Keratinocyte (primary cell): ENCODE data around the gene VSIG4. TPM values are rescaled to one million over a fixed set of nuclear protein-coding genes. Genes with fewer than 3 reads are reported as not detected.

Experiments used
- DNase-seq: peaks from one replicate; pipeline ENCODE4 v3.0.0-alpha.2; 2011; ENCODE audit warnings: low read depth, missing footprints, low spot score
- FAIRE-seq: peaks from 2 replicates; lab custom pipeline; 2011; peaks lifted over from hg19 to GRCh38; lab: Jason Lieb, UNC
- H2AFZ ChIP-seq: 2 replicates; pipeline ENCODE4 v1.6.0; 2012; ENCODE audit warnings: low read length, control low read depth, inconsistent platforms; ENCODE audit not compliant: control insufficient read depth
- H3K27ac ChIP-seq: 2 replicates; pipeline ENCODE4 v1.5.1; 2011; ENCODE audit warnings: low read length; ENCODE audit not compliant: control insufficient read depth, insufficient read depth
- H3K27me3 ChIP-seq: 3 replicates; pipeline ENCODE4 v1.6.0; 2011; ENCODE audit warnings: low read length; ENCODE audit not compliant: control insufficient read depth, insufficient read depth; ENCODE audit errors: extremely low read depth
- H3K36me3 ChIP-seq, 2 experiments: 2 replicates in 1 of 2; 3 replicates in 1 of 2; pipeline ENCODE4 v1.5.1; 2011; ENCODE audit warnings: low read length in 2 of 2, mild to moderate bottlenecking in 1 of 2; ENCODE audit not compliant: control insufficient read depth in 2 of 2, insufficient read depth in 2 of 2; ENCODE audit errors: extremely low read depth in 1 of 2
- H3K4me1 ChIP-seq: 3 replicates; pipeline ENCODE4 v1.5.1; 2011; ENCODE audit warnings: low read length; ENCODE audit not compliant: control insufficient read depth, insufficient read depth; ENCODE audit errors: extremely low read depth
- H3K4me2 ChIP-seq: 3 replicates; pipeline ENCODE4 v1.6.0; 2011; ENCODE audit warnings: low read depth, low read length; ENCODE audit not compliant: control insufficient read depth, insufficient read depth; ENCODE audit errors: extremely low read depth
- H3K4me3 ChIP-seq, 3 experiments: fragments of 200-600 bp in 1 of 3; sonication (generic) in 1 of 3; 2 replicates in 2 of 3; 3 replicates in 1 of 3; pipeline ENCODE4 v1.5.1; 2011 to 2016; ENCODE audit warnings: low read length in 3 of 3, mild to moderate bottlenecking in 3 of 3, control low read depth in 2 of 3, inconsistent platforms in 1 of 3, low read depth in 1 of 3, mixed read lengths in 1 of 3, mixed run types in 1 of 3, moderate library complexity in 1 of 3; ENCODE audit not compliant: control insufficient read depth in 2 of 3, insufficient read depth in 2 of 3; ENCODE audit errors: extremely low read depth in 1 of 3
- H3K79me2 ChIP-seq: 2 replicates; pipeline ENCODE4 v1.6.0; 2012; ENCODE audit warnings: low read length; ENCODE audit not compliant: control insufficient read depth, insufficient read depth
- H3K9ac ChIP-seq: 3 replicates; pipeline ENCODE4 v1.6.0; 2011; ENCODE audit warnings: low read length; ENCODE audit not compliant: control insufficient read depth, insufficient read depth; ENCODE audit errors: extremely low read depth
- H3K9me1 ChIP-seq: 3 replicates; pipeline ENCODE4 v1.6.0; 2011; ENCODE audit warnings: low read length; ENCODE audit not compliant: control insufficient read depth, insufficient read depth; ENCODE audit errors: extremely low read depth
- H3K9me3 ChIP-seq: 2 replicates; pipeline ENCODE4 v1.5.1; 2012; ENCODE audit warnings: low read depth, low read length; ENCODE audit not compliant: control insufficient read depth
- H4K20me1 ChIP-seq: 3 replicates; pipeline ENCODE4 v1.6.0; 2011; ENCODE audit warnings: low read length; ENCODE audit not compliant: control insufficient read depth, insufficient read depth; ENCODE audit errors: extremely low read depth
- CTCF ChIP-seq, 3 experiments: IDR thresholded peaks in 1 of 3; conservative IDR thresholded peaks in 1 of 3; optimal IDR thresholded peaks in 1 of 3; 2 replicates in 2 of 3; 3 replicates in 1 of 3; pipeline versions ENCODE3 to v1.5.1; 2011; ENCODE audit warnings: low read length in 3 of 3, mild to moderate bottlenecking in 3 of 3, moderate library complexity in 2 of 3, control low read depth in 1 of 3, inconsistent platforms in 1 of 3; ENCODE audit not compliant: insufficient read depth in 2 of 3; ENCODE audit errors: extremely low read depth in 1 of 3
- EZH2 ChIP-seq: IDR thresholded peaks from one replicate; pipeline ENCODE4 v1.6.1; 2012; ENCODE audit warnings: inconsistent platforms, mild to moderate bottlenecking, low read length, moderate library complexity
- dilution Hi-C: fragments of 300-500 bp; cut with MboI; formaldehyde crosslinking; loops from one replicate; pipeline ENCODE4 v1.7.0; 2020; ENCODE audit warnings: low sequenced_read_pairs; ENCODE audit not compliant: extremely low pct_ligation_motif_present
- polyA plus RNA-seq, 5 experiments: library from polyadenylated mRNA; depleted of rRNA in 3 of 5; stranded (reverse) in 3 of 5; stranded (forward) in 1 of 5; unstranded in 1 of 5; fragments of >200 nt; gene quantifications; 1 replicate in 1 of 5; 2 replicates in 3 of 5; 3 replicates in 1 of 5; pipeline versions ENCODE4 v1.2.1 to v1.2.3, GENCODE V29; 2011 to 2012; ENCODE audit warnings: missing spikeins in 2 of 5, low read depth in 1 of 5, low replicate concordance in 1 of 5

VSIG4 gene
- polyA plus RNA-seq, 1 donor (not counting 4 experiments of a cell fraction or from before 2014, with no cell fraction given): not detected

GRCh38 chrX:66053414-66053813, 13.5 kb upstream of the VSIG4 start:
- H4K20me1 ChIP-seq: no peaks in the 10 kb centered on the region
- no peak overlapping the region for H3K4me3 ChIP-seq
- no peak overlapping the region for H3K27ac ChIP-seq
- H3K4me1 ChIP-seq: no peaks in the 10 kb centered on the region
- DNase-seq (no peak), FAIRE-seq (no peak)
- no peak overlapping the region for H3K4me2 ChIP-seq
- H3K36me3 ChIP-seq: no peaks in the 10 kb centered on the region
- H3K9ac ChIP-seq: no peak overlapping the region
- no peak overlapping the region for H2AFZ ChIP-seq
- TF ChIP-seq CTCF (optimal IDR thresholded peaks at IDR 0.05 in 1 of 3, IDR thresholded peaks at IDR 0.05 in 1 of 3, conservative IDR thresholded peaks at IDR 0.05 in 1 of 3; ENCODE audit: extremely low read depth in 1 of 3, insufficient read depth in 2 of 3, low read length in 3 of 3) (no peak), EZH2 (no peak)
- dilution Hi-C loops: no loop called here
- no peaks in the 10 kb centered on the region for H3K27me3 ChIP-seq
- no peaks in the 10 kb centered on the region for H3K9me3 ChIP-seq
- H3K79me2 ChIP-seq: no peaks in the 10 kb centered on the region
- no peaks in the 10 kb centered on the region for H3K9me1 ChIP-seq

GRCh38 chrX:66051980-66052379, 12.1 kb upstream of the VSIG4 start:
- TF ChIP-seq EZH2 (no peak), CTCF (optimal IDR thresholded peaks at IDR 0.05 in 1 of 3, IDR thresholded peaks at IDR 0.05 in 1 of 3, conservative IDR thresholded peaks at IDR 0.05 in 1 of 3; ENCODE audit: extremely low read depth in 1 of 3, insufficient read depth in 2 of 3, low read length in 3 of 3) (no peak)
- DNase-seq: no peak
- no peak overlapping the region for H3K4me3 ChIP-seq
- H3K79me2 ChIP-seq: no peaks in the 10 kb centered on the region
- H3K9me3 ChIP-seq: no peaks in the 10 kb centered on the region
- H3K4me1 ChIP-seq: no peaks in the 10 kb centered on the region
- H3K9ac ChIP-seq: no peak overlapping the region
- H3K36me3 ChIP-seq: no peaks in the 10 kb centered on the region
- no peak for FAIRE-seq
- H3K4me2 ChIP-seq: no peak overlapping the region
- no peak overlapping the region for H2AFZ ChIP-seq
- dilution Hi-C loops: no loop called here
- H3K27me3 ChIP-seq: no peaks in the 10 kb centered on the region
- no peaks in the 10 kb centered on the region for H3K9me1 ChIP-seq
- H4K20me1 ChIP-seq: no peaks in the 10 kb centered on the region
- no peak overlapping the region for H3K27ac ChIP-seq
